ENCODE data around the gene C1orf159.

Gene C1orf159

GRCh38 chr1:1089731-1090423, 26.0 kb downstream of the C1orf159 start:
- TF ChIP-seq CTCF (IDR thresholded peaks at IDR 0.05; ENCODE audit: insufficient read depth, low read depth, low read length, missing control alignments), result no peak
- no peak overlapping the region for H3K4me3 ChIP-seq (ENCODE audit: low read length)
- no peak for DNase-seq (ENCODE audit: low read depth)

- no peak for DNase-seq (ENCODE audit: low read depth)
- no peak overlapping the region for H3K4me3 ChIP-seq (ENCODE audit: low read length)
- no peak for TF ChIP-seq CTCF (IDR thresholded peaks at IDR 0.05; ENCODE audit: insufficient read depth, low read depth, low read length, missing control alignments)
Measured at GRCh38 chr1:1088801-1089680, 26.8 kb downstream of the C1orf159 start.

- no peak for TF ChIP-seq CTCF (IDR thresholded peaks at IDR 0.05; ENCODE audit: insufficient read depth, low read depth, low read length, missing control alignments)
- H3K4me3 ChIP-seq (ENCODE audit: low read length), result no peak overlapping the region
Measured at GRCh38 chr1:1088029-1088800, 27.7 kb downstream of the C1orf159 start.

GRCh38 chr1:1087351-1088028, 28.4 kb downstream of the C1orf159 start:
- no peak overlapping the region for H3K4me3 ChIP-seq (ENCODE audit: low read length)
- no peak for DNase-seq (ENCODE audit: low read depth)
- TF ChIP-seq CTCF (IDR thresholded peaks at IDR 0.05; ENCODE audit: insufficient read depth, low read depth, low read length, missing control alignments), result no peak

More at GRCh38 chr1:1088029-1088800, 27.7 kb downstream of the C1orf159 start:
- DNase-seq (ENCODE audit: low read depth), result no peak

- TF ChIP-seq CTCF (IDR thresholded peaks at IDR 0.05; ENCODE audit: insufficient read depth, low read depth, low read length, missing control alignments), result no peak
- DNase-seq (ENCODE audit: low read depth), result no peak
- H3K4me3 ChIP-seq (ENCODE audit: low read length), result no peak overlapping the region
Measured at GRCh38 chr1:1086911-1087341, 29.0 kb downstream of the C1orf159 start.

Measured in epithelial cell of esophagus (primary cell).